ENCODE data around the gene BEAN1. TPM values are rescaled to one million over a fixed set of nuclear protein-coding genes. Genes with fewer than 3 reads are reported as not detected.

The BEAN1 gene
- total RNA-seq, 1 experiment from 2014 or later: 1.9 TPM

DNA sequence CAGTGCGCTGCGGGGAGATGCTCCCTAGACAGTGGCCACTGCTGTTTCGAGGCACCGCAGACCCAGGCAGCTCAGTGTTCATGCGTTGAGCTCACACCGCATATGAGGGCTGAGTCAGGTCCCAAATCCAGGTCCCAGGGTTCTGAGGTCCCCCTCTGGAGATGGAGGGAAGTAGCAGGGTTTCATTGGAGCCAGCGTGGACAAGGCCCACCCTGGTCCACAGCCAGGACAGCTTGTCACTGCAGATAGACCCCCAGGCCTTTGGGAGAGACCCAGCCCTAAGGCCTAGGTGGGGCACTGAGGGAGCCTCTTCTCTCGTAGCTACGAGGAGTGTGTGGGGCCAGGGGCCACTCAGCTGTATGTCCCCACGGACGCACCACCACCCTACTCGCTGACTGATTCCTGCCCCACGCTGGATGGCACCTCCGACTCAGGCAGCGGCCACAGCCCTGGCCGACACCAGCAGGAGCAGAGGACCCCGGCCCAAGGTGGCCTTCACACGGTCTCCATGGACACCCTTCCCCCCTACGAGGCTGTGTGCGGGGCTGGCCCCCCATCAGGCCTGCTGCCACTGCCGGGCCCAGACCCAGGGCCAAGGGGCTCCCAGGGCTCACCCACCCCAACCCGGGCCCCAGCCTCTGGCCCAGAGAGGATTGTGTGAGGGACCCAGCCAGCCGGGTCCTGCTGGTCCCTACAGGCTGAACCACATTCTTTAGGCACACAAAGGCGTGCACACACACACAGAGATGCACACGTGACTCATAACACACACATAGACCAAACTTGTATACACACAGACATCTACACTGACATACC, 53.4 kb downstream of the BEAN1 start:
- CTCF ChIA-PET: no interaction called here
- H4K20me1 ChIP-seq (ENCODE audit: low read length): no peaks in the 10 kb centered on the region
- TF ChIP-seq EZH2phosphoT487 (IDR thresholded peaks at IDR 0.05; ENCODE audit: borderline replicate concordance, low read length) (no peak), EZH2 (IDR thresholded peaks at IDR 0.05; ENCODE audit: low read length, unreplicated experiment) (no peak)
- TF ChIP-seq, protein P1, sequence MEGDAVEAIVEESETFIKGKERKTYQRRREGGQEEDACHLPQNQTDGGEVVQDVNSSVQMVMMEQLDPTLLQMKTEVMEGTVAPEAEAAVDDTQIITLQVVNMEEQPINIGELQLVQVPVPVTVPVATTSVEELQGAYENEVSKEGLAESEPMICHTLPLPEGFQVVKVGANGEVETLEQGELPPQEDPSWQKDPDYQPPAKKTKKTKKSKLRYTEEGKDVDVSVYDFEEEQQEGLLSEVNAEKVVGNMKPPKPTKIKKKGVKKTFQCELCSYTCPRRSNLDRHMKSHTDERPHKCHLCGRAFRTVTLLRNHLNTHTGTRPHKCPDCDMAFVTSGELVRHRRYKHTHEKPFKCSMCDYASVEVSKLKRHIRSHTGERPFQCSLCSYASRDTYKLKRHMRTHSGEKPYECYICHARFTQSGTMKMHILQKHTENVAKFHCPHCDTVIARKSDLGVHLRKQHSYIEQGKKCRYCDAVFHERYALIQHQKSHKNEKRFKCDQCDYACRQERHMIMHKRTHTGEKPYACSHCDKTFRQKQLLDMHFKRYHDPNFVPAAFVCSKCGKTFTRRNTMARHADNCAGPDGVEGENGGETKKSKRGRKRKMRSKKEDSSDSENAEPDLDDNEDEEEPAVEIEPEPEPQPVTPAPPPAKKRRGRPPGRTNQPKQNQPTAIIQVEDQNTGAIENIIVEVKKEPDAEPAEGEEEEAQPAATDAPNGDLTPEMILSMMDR (conservative IDR thresholded peaks at IDR 0.05; ENCODE audit: low read depth, low read length): no peak
- no peak overlapping the region for H2AFZ ChIP-seq (ENCODE audit: low read length)
- no peaks in the 10 kb centered on the region for H3K9me2 ChIP-seq (replicated peaks; ENCODE audit: low read length)
- no TSS peak for BruUV-seq (replicated peaks)
- H3K4me1 ChIP-seq (ENCODE audit: insufficient read depth, low read length): peaks cover 26% of the 10 kb centered on the region
- no peaks in the 10 kb centered on the region; the same call in 1 of the 2 replicates for H3K36me3 ChIP-seq (ENCODE audit: low read depth, low read length)
- no peaks in the 10 kb centered on the region for H3K27me3 ChIP-seq (ENCODE audit: low read length)
- no peak overlapping the region for H3K9ac ChIP-seq (ENCODE audit: low read length)
- H3K9me3 ChIP-seq (ENCODE audit: low read length): no peaks in the 10 kb centered on the region
- H3F3A ChIP-seq (ENCODE audit: low read length, unreplicated experiment): no peaks in the 10 kb centered on the region
- POLR2A ChIA-PET (ENCODE audit: unreplicated experiment): interaction anchor here (0.6 kb wide), 1 partner anchor 73 kb away, joined by 7 read pairs; no protein-coding TSS in a partner anchor
- H3K27ac ChIP-seq (ENCODE audit: low read length): no peak overlapping the region
- intact Hi-C loops (cut with micrococcal nuclease): loop anchor here (5.0 kb wide), 1 partner anchor 123 kb away; no protein-coding TSS in a partner anchor
- no peak; the same call in 1 of the 2 replicates for ATAC-seq
- H3K4me2 ChIP-seq (ENCODE audit: low read length): peak overlapping the region; percentile 22; the same call in 1 of the 2 replicates
- no peaks in the 10 kb centered on the region for H3K79me2 ChIP-seq (ENCODE audit: low read length)
- DNase-seq: peak; percentile 38
- H3K4me3 ChIP-seq (ENCODE audit: low read length): no peak overlapping the region

DNA sequence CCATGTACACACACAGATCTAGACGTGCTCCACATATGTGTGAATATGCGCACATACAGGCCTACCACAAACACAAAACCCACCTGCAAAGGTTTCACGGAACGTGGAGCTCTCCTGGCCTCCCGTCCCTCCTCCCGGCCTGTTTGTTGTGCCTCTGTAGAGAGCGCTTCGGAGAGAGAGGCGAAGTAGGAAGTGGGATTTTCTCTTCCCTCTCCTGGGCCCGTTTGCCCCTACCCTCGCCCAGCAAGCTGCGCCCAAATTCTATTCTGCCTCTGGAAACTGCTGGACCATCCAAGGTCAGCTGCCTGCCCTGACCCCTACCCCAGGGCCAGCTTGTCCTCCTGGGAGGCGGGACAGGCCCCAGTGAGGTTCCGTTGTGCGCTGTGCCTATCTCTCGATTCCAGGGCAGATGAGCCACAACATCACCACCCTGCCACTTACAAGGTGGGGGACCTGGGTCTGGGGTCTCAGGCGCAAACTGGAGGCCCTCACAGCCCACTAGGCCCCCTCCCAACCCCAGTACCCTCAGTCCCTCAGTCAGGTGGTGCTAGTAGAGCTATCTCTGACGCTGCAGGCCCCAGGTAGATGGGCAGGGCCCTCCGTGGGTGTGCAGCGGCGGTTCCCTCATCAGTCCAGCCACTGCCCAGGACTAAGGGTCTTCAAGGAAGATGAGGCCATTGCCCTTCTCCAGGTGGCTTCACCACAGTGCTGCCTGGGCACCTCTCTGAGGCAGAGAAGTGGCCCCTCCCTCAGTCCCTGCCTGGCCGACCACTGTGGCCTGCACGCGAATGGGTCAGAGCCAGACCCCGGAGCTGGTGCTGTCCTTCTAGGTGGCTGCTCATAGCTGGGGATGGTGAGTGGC, 54.2 kb downstream of the BEAN1 start:
- POLR2A ChIA-PET (ENCODE audit: unreplicated experiment): interaction anchor here (0.6 kb wide), 1 partner anchor 72 kb away, joined by 7 read pairs; no protein-coding TSS in a partner anchor
- no peak overlapping the region for H3K4me2 ChIP-seq (ENCODE audit: low read length)
- no peak overlapping the region for H3K4me3 ChIP-seq (ENCODE audit: low read length)
- H3K9ac ChIP-seq (ENCODE audit: low read length): no peak overlapping the region
- peaks cover 26% of the 10 kb centered on the region for H3K4me1 ChIP-seq (ENCODE audit: insufficient read depth, low read length)
- H3F3A ChIP-seq (ENCODE audit: low read length, unreplicated experiment): no peaks in the 10 kb centered on the region
- H3K27me3 ChIP-seq (ENCODE audit: low read length): no peaks in the 10 kb centered on the region
- ATAC-seq (no peak), DNase-seq (no peak)
- no peaks in the 10 kb centered on the region for H3K9me3 ChIP-seq (ENCODE audit: low read length)
- H3K36me3 ChIP-seq (ENCODE audit: low read depth, low read length): no peaks in the 10 kb centered on the region; the same call in 1 of the 2 replicates
- CTCF ChIA-PET: no interaction called here
- intact Hi-C loops (cut with micrococcal nuclease): loop anchor here (5.0 kb wide), 1 partner anchor 124 kb away; no protein-coding TSS in a partner anchor
- no peaks in the 10 kb centered on the region for H3K9me2 ChIP-seq (replicated peaks; ENCODE audit: low read length)
- H4K20me1 ChIP-seq (ENCODE audit: low read length): no peaks in the 10 kb centered on the region
- no peak overlapping the region for H3K27ac ChIP-seq (ENCODE audit: low read length)
- no peaks in the 10 kb centered on the region for H3K79me2 ChIP-seq (ENCODE audit: low read length)
- H2AFZ ChIP-seq (ENCODE audit: low read length): no peak overlapping the region
- BruUV-seq (replicated peaks): no TSS peak
- TF ChIP-seq, protein P1 (conservative IDR thresholded peaks at IDR 0.05; ENCODE audit: low read depth, low read length): no peak
- no peak for TF ChIP-seq EZH2 (IDR thresholded peaks at IDR 0.05; ENCODE audit: low read length, unreplicated experiment)
- no peak for TF ChIP-seq EZH2phosphoT487 (IDR thresholded peaks at IDR 0.05; ENCODE audit: borderline replicate concordance, low read length)

Measured in PC-3 (cell line).